Activated CD8-positive, alpha-beta memory T cell treated with anti-CD3 and anti-CD28 coated beads for 48 hours (primary cell): ENCODE data around the gene TLE2.
"Not testable (repeated sequence)": the region's sequence is repeated elsewhere in the genome, so short reads cannot be mapped to it uniquely, and the experiment has no call there.

Experiments used
- DNase-seq, 3 experiments: peaks; one replicate each; pipeline ENCODE4 v3.0.0-alpha.2; 2020; ENCODE audit warnings: low read depth in 2 of 3, low spot score in 2 of 3

The TLE2 gene

DNA sequence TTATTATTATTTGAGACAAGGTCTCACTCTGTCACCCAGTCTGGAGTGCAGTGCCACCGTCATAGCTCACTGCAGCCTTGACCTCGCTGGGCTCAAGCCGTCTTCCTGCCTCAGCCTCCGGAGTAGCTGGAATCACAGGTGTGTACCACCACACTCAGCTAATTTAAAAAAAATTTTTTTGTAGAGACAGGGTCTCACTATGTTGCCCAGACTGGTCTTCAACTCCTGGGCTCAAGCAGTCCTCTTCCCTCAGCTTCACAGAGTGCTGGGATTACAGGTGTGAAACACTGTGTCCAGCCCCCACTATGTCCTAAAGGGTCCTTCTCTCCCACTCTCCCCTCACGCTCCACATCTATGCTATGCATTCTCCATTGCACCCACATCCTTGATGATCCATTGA, 9.1 kb upstream of the TLE2 start:
- no peak for DNase-seq

DNA sequence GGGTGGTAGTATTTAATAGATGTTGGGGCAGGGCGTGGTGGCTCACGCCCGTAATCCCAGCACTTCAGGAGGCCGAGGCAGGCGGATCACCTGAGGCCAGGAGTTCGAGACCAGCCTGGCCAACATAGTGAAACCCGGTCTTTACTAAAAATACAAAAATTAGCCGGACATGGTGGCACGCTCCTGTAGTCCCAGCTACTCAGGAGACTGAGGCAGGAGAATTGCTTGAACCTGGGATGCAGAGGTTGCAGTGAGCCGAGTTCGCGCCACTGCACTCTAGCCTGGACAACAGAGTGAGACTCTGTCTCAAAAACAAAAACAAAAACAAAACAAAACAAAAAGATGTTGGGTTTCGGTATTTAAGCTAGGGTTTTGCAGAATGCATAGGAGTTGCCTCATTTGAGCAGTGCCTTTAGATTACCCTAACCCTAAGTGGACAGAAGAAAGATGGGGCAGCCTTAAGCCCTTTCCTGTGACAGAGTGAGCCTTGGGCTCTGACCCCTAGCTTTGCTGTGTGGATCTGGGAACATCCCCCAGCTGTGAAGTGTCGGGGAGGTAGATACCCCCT, 8.0 kb upstream of the TLE2 start:
- not testable (repeated sequence) for DNase-seq

DNA sequence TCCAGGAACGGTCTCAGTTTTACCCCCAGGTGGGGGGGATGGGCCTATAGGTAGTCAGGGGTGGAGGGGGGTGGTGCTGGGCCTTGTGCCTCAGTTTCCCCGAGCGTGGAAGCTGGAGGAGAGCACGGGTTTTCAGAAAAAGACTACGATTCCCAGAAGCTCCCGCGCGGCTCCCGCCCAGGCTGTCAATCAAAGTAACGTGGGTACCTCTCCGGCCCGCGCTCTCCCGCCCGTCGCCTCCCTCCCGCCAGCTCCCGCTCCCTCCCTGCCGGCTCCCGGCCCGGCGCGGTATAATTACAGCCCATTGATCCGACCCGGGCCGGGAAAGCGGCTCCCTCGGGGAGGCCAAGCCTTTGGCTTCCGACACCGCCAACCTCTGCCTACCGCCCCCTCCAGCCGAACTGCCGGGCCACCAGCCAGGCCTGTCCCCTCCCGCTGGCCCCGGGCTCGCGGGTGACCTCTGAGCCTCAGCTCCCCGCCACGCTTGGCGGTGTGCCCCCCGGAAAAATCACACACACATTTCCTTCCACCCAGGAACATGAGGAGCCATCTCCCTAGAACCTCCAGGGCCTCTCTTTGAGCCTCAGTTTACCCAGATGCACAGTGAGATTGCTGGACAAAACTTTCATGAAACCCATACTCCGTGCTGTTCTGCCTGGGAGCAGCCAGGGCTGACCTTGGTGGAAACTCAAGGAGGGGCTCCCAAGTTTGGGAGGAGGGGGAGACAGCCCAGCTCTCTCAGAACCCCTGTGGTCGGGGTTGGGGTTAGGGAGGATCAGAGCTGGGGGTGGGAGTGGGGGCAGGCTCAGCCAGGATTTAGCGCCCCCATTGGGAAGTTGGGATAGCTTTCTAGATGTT, 7.3 kb upstream of the TLE2 start:
- DNase-seq = peak; percentile 66 to 69 (median 68)

GRCh38 chr19:3035542-3036118, 6.5 kb upstream of the TLE2 start:
- DNase-seq = peak; percentile 85 to 95 (median 86)

DNA sequence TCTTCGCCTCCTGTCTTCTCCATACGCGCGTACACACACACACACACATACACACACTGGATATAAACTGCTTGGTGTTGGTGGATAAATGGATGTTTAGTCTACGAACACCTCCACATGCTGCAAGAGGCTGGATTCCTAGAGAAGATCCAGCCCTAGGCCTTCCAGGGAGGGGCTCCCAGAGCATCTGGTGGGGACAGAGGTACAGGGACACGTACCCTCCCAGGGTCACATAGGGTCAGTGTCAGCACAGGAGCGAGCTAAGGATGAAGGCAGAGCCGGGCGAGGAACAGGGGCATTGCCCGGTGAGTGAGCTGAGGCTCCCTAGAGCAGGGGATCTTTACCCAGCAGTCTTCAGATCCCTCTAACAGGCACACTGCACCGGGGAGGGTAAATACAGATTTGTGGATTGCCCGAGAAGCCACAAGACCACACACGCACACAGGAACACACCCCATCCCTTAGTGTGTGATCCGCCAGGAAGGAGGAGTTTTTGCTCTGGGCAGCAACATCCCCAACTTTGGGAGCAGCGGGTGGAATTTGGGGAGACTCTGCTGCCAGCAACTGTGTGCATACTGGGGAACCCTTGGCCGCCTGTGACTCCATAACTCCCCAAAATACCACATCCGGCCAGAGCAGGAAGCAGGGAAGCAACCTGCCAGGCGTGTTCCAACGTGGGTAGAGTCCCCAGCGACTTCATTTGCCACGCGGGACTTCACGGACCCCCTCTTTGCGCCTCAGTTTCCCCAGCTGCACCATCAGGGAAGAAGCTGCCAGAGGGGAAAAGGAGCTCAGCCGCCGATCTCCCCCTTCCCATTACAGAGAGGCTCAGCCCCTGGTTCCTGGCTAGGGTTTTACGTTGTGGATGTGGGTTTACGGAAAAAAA, 5.8 kb upstream of the TLE2 start:
- peak in 1 of 3 experiments; percentile 29 for DNase-seq

GRCh38 chr19:3034406-3034655, 5.3 kb upstream of the TLE2 start:
- DNase-seq = no peak

GRCh38 chr19:3033595-3034405, 4.7 kb upstream of the TLE2 start:
- no peak for DNase-seq

GRCh38 chr19:3031607-3031867, 2.5 kb upstream of the TLE2 start:
- DNase-seq = no peak

GRCh38 chr19:3028305-3029064, 595 bp downstream of the TLE2 start:
- no peak for DNase-seq

GRCh38 chr19:3027981-3028304, 1.1 kb downstream of the TLE2 start:
- no peak for DNase-seq

- no peak for DNase-seq
Measured at GRCh38 chr19:3027292-3027691, 1.8 kb downstream of the TLE2 start.

GRCh38 chr19:3026768-3027167, 2.3 kb downstream of the TLE2 start:
- DNase-seq = no peak

DNA sequence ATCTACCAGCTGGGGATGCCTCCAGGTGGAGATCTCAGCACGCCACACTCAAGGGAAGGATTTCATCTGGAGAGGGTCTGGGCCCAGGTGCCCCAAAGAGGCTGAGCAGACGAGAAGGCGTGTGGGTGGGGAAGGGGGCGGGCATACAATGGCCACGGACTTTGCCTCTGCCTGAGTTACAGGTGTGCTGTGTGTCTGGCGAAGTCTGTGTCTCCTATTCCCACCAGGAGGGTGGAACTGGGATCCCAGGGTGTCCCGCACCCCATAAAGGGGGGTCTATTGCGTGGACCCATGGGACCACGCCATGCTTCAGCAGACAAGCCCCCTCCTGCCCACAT, 3.6 kb downstream of the TLE2 start:
- DNase-seq = no peak

GRCh38 chr19:3024870-3025548, 4.1 kb downstream of the TLE2 start:
- no peak for DNase-seq

GRCh38 chr19:3024509-3024869, 4.6 kb downstream of the TLE2 start:
- DNase-seq = no peak

- no peak for DNase-seq
Measured at GRCh38 chr19:3020321-3020960, 8.6 kb downstream of the TLE2 start.

DNA sequence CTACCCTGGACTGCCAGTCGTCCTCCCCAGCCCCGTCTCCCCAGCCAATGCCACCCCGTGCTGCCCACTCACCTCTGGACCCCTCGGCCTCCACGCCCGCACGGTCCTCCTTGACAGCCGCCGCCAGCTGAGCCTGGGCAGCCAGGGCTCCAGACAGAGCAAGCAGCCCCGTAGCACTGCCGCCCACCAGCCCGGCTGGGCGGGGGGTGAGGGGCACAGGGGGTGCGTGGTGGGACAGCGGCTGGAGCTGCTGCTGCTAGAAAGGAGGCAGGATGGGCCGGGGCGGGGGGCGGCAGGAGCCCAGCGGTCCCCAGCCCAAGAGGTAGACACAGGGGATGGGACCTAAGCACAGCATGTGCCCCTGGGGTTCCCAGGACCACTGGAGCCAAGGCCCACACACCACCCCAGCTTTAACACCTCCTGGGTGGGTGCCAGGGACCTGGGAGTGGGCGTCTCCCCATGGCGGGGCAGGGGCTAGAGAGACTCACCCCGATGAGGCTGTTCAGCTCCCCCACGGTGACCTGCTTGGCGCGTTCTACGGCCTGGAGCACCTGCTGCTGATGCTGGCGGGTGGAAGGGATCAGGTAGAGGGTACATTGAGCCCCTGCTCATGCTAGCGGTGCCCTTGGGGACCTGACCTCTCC, 9.7 kb downstream of the TLE2 start:
- DNase-seq = no peak

GRCh38 chr19:3017923-3018322, 11.2 kb downstream of the TLE2 start:
- DNase-seq = no peak
